Mesenchymal stem cell (in vitro differentiated cells and primary cell): ENCODE measurements around the gene PSME1.

Experiments used
- DNase-seq: peaks from one replicate; pipeline ENCODE4 v3.0.0-alpha.2; 2013
- H2AFZ ChIP-seq: one replicate; pipeline ENCODE4 v1.6.1; 2013; ENCODE audit warnings: low read depth, mild to moderate bottlenecking, control low read depth, inconsistent platforms, low read length, moderate library complexity
- H2AK5ac ChIP-seq: 2 replicates; pipeline ENCODE4 v1.6.1; 2013; ENCODE audit warnings: low read length, moderate library complexity, mild to moderate bottlenecking, inconsistent platforms; ENCODE audit not compliant: severe bottlenecking
- H2BK120ac ChIP-seq: one replicate; pipeline ENCODE4 v1.6.1; 2013; ENCODE audit warnings: low read depth, mild to moderate bottlenecking, inconsistent platforms, low read length, moderate library complexity
- H2BK12ac ChIP-seq, 2 experiments: one replicate each; pipeline ENCODE4 v1.6.1; 2013; ENCODE audit warnings: inconsistent platforms in 2 of 2, low read length in 2 of 2, mild to moderate bottlenecking in 2 of 2, moderate library complexity in 2 of 2, control low read depth in 1 of 2
- H2BK15ac ChIP-seq: one replicate; pipeline ENCODE4 v1.6.1; 2013; ENCODE audit warnings: mild to moderate bottlenecking, low read depth, inconsistent platforms; ENCODE audit not compliant: poor library complexity, severe bottlenecking
- H2BK5ac ChIP-seq: 2 replicates; pipeline ENCODE4 v1.6.1; 2013; ENCODE audit warnings: low read depth, mild to moderate bottlenecking, low read length, control low read depth, inconsistent platforms; ENCODE audit not compliant: poor library complexity, severe bottlenecking
- H3K14ac ChIP-seq, 2 experiments: one replicate each; pipeline ENCODE4 v1.6.1; 2013; ENCODE audit warnings: inconsistent platforms in 2 of 2, low read length in 2 of 2, control low read depth in 1 of 2, mild to moderate bottlenecking in 1 of 2, moderate library complexity in 1 of 2
- H3K18ac ChIP-seq, 2 experiments: one replicate each; pipeline ENCODE4 v1.6.1; 2013; ENCODE audit warnings: inconsistent platforms in 2 of 2, low read length in 2 of 2, control low read depth in 1 of 2, low read depth in 1 of 2, mild to moderate bottlenecking in 1 of 2
- H3K23ac ChIP-seq, 2 experiments: one replicate each; pipeline ENCODE4 v1.6.1; 2013; ENCODE audit warnings: inconsistent platforms in 2 of 2, low read length in 2 of 2, mild to moderate bottlenecking in 2 of 2, moderate library complexity in 2 of 2, control low read depth in 1 of 2
- H3K27ac ChIP-seq: 2 replicates; pipeline ENCODE4 v1.5.1; 2013; ENCODE audit warnings: mild to moderate bottlenecking, moderate library complexity, low read length, control low read depth, inconsistent platforms; ENCODE audit not compliant: poor library complexity, severe bottlenecking
- H3K27me3 ChIP-seq, 2 experiments: 2 replicates each; pipeline versions ENCODE4 v1.6.1 to v1.7.0; 2013; ENCODE audit warnings: low read length in 2 of 2, mild to moderate bottlenecking in 2 of 2, moderate library complexity in 2 of 2, control low read depth in 1 of 2, inconsistent platforms in 1 of 2; ENCODE audit not compliant: control insufficient read depth in 1 of 2, insufficient read depth in 1 of 2
- H3K36me3 ChIP-seq, 2 experiments: 2 replicates each; pipeline versions ENCODE4 v1.6.1 to v1.7.0; 2013; ENCODE audit warnings: low read length in 2 of 2, control low read depth in 1 of 2, inconsistent platforms in 1 of 2, low read depth in 1 of 2, mild to moderate bottlenecking in 1 of 2; ENCODE audit not compliant: insufficient read depth in 2 of 2, control insufficient read depth in 1 of 2
- H3K4ac ChIP-seq, 2 experiments: one replicate each; pipeline ENCODE4 v1.6.1; 2013; ENCODE audit warnings: inconsistent platforms in 2 of 2, low read length in 2 of 2, mild to moderate bottlenecking in 2 of 2, moderate library complexity in 2 of 2, control low read depth in 1 of 2, low read depth in 1 of 2
- H3K4me1 ChIP-seq: 2 replicates; pipeline ENCODE4 v1.6.1; 2013; ENCODE audit warnings: low read depth, low read length, control low read depth; ENCODE audit not compliant: control insufficient read depth, insufficient read depth
- H3K4me2 ChIP-seq: 2 replicates; pipeline ENCODE4 v1.6.1; 2013; ENCODE audit warnings: low read length, mild to moderate bottlenecking, inconsistent platforms; ENCODE audit not compliant: poor library complexity, severe bottlenecking
- H3K4me3 ChIP-seq, 2 experiments: 2 replicates each; pipeline versions ENCODE4 v1.5.1 to v1.7.0; 2013; ENCODE audit warnings: low read length in 2 of 2, mild to moderate bottlenecking in 2 of 2, control low read depth in 1 of 2, low read depth in 1 of 2; ENCODE audit not compliant: insufficient read depth in 1 of 2
- H3K79me1 ChIP-seq: replicated peaks from 2 replicates; pipeline ENCODE4 v1.6.1; 2013; ENCODE audit warnings: mild to moderate bottlenecking, control low read depth, low read length, inconsistent platforms; ENCODE audit not compliant: poor library complexity, severe bottlenecking
- H3K9ac ChIP-seq: 2 replicates; pipeline ENCODE4 v1.7.0; 2013; ENCODE audit warnings: mild to moderate bottlenecking, low read length, moderate library complexity
- H3K9me3 ChIP-seq: 2 replicates; pipeline ENCODE4 v1.7.0; 2013; ENCODE audit warnings: mild to moderate bottlenecking, low read length; ENCODE audit not compliant: control insufficient read depth
- H4K8ac ChIP-seq: one replicate; pipeline ENCODE4 v1.6.1; 2013; ENCODE audit warnings: inconsistent platforms, mild to moderate bottlenecking, low read length, moderate library complexity
- H4K91ac ChIP-seq: one replicate; pipeline ENCODE4 v1.6.1; 2013; ENCODE audit warnings: mild to moderate bottlenecking, low read length, inconsistent platforms
- WGBS: methylation state at CpG from one replicate; pipeline ENCODE4 v1.1.7; 2013; ENCODE audit warnings: mixed read lengths; 5-methylcytosine and 5-hydroxymethylcytosine counted together

PSME1 gene

DNA sequence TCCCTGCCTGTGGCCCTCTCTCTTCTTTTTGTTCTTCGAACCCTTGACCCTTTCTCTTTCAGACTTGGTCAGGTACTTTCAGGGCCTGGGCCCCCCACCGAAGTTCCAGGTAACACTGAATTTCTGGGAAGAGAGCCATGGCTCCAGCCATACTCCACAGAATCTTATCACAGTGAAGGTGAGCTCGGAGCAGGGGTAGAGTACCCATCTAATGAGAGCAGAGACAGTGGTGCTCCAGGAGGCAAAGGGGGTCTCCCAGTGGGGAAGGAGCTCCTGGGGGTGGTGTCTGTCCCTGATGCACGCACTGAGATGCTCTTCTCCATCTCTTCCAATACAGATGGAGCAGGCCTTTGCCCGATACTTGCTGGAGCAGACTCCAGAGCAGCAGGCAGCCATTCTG is 29.8 kb downstream of the PSME1 start:
- H2AFZ ChIP-seq = no peak overlapping the region
- H3K4ac ChIP-seq = no peak overlapping the region
- peaks cover 61 to 72% of the 10 kb centered on the region in 2 experiments for H3K36me3 ChIP-seq
- H3K23ac ChIP-seq = no peak overlapping the region
- no peak overlapping the region for H4K91ac ChIP-seq
- DNase-seq = no peak
- H3K14ac ChIP-seq = no peak overlapping the region
- no peak overlapping the region for H3K4me3 ChIP-seq
- no peak overlapping the region for H2BK12ac ChIP-seq
- no peak overlapping the region for H3K4me2 ChIP-seq
- H3K4me1 ChIP-seq = peaks cover 14% of the 10 kb centered on the region
- no peak overlapping the region for H2AK5ac ChIP-seq
- H2BK15ac ChIP-seq = no peak overlapping the region
- H3K9me3 ChIP-seq = no peaks in the 10 kb centered on the region
- H3K27ac ChIP-seq = no peak overlapping the region
- H2BK120ac ChIP-seq = no peak overlapping the region
- no peak overlapping the region for H3K9ac ChIP-seq
- no peaks in the 10 kb centered on the region for H3K27me3 ChIP-seq
- no peak overlapping the region for H4K8ac ChIP-seq
- H3K79me1 ChIP-seq = peaks cover 28% of the 10 kb centered on the region
- no peak overlapping the region for H3K18ac ChIP-seq
- 92% methylated on average over 5 of the region's 5 CpGs for WGBS
- H2BK5ac ChIP-seq = no peak overlapping the region

- Histone ChIP-seq H4K8ac (no peak overlapping the region), H2BK5ac (no peak overlapping the region), H3K4ac (no peak overlapping the region), H4K91ac (no peak overlapping the region), H2BK12ac (no peak overlapping the region), H2BK15ac (no peak overlapping the region), H3K4me3 (no peak overlapping the region), H3K36me3 (peaks cover 77 to 78% of the 10 kb centered on the region in 2 experiments), H3K79me1 (peaks cover 28% of the 10 kb centered on the region), H3K4me1 (peaks cover 10% of the 10 kb centered on the region), H3K27ac (no peak overlapping the region), H3K4me2 (no peak overlapping the region), H3K14ac (peak overlapping the region in 1 of 2 experiments; percentile 7), H3K23ac (no peak overlapping the region), H3K27me3 (no peaks in the 10 kb centered on the region), H2AK5ac (no peak overlapping the region), H3K9ac (no peak overlapping the region), H2BK120ac (no peak overlapping the region), H3K18ac (no peak overlapping the region), H2AFZ (no peak overlapping the region), H3K9me3 (no peaks in the 10 kb centered on the region)
- WGBS = 98% methylated on average over 3 of the region's 3 CpGs
- no peak for DNase-seq
Measured at GRCh38 chr14:24167469-24168114, 31.6 kb downstream of the PSME1 start.

- Histone ChIP-seq H2BK15ac (no peak within 1 kb of the TSS), H3K4me1 (peaks cover 3% of the 10 kb centered on the region), H3K36me3 (peaks cover 64 to 75% of the 10 kb centered on the region in 2 experiments), H3K14ac (peak within 1 kb of the TSS in 1 of 2 experiments; percentile 55), H2BK5ac (no peak within 1 kb of the TSS), H2AK5ac (no peak within 1 kb of the TSS), H2AFZ (peak within 1 kb of the TSS; percentile 53), H3K4me3 (peak within 1 kb of the TSS in 1 of 2 experiments; percentile 7), H3K27ac (no peak within 1 kb of the TSS), H4K91ac (peak within 1 kb of the TSS; percentile 62), H3K18ac (peak within 1 kb of the TSS in 1 of 2 experiments; percentile 78), H2BK120ac (no peak within 1 kb of the TSS), H3K9ac (no peak within 1 kb of the TSS), H3K79me1 (peaks cover 1% of the 10 kb centered on the region), H2BK12ac (peak within 1 kb of the TSS; percentile 21 to 86), H4K8ac (peak within 1 kb of the TSS; percentile 81), H3K4me2 (no peak within 1 kb of the TSS), H3K4ac (peak within 1 kb of the TSS in 1 of 2 experiments; percentile 69), H3K9me3 (no peaks in the 10 kb centered on the region), H3K23ac (peak within 1 kb of the TSS in 1 of 2 experiments; percentile 80), H3K27me3 (no peaks in the 10 kb centered on the region)
- peak; percentile 92 for DNase-seq
- 28% methylated on average over 62 of the region's 63 CpGs for WGBS
Measured at GRCh38 chr14:24171422-24172260, 35.6 kb downstream of the PSME1 start, which contains the start of gene REC8. TSS of gene REC8 (plus strand) at chr14:24172080. CDS start at chr14:24172553, 473 bp downstream.
